ENCODE measurements around the gene ATP5IF1.

DNA sequence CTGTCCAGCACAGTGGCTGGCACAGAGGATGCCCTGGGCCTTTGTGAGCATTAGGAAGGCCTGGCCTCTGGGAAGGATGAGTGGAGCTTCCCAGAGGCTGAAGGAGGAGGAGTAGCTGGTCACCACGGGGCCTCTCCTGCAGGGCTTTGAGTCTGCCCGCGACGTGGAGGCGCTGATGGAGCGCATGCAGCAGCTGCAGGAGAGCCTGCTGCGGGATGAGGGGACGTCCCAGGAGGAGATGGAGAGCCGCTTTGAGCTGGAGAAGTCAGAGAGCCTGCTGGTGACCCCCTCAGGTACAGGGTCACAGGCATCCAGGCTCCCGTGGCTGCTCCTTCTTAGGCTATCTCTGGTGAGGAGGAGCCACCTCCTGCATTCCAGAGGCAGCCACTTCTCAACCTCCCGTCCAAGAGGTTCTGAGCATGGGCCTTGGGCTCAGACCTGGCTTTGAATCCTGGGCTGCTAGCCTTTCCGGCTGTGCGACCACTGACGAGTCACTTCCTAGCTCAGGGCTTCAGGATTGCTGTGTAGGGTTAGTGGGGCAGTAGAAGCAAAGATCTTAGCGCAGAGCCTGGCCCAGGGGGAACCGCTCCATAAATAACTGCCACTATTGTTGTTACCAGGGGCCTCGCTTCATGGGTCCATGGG lies 37.4 kb downstream of the ATP5IF1 start:
- TF ChIP-seq, protein P1, sequence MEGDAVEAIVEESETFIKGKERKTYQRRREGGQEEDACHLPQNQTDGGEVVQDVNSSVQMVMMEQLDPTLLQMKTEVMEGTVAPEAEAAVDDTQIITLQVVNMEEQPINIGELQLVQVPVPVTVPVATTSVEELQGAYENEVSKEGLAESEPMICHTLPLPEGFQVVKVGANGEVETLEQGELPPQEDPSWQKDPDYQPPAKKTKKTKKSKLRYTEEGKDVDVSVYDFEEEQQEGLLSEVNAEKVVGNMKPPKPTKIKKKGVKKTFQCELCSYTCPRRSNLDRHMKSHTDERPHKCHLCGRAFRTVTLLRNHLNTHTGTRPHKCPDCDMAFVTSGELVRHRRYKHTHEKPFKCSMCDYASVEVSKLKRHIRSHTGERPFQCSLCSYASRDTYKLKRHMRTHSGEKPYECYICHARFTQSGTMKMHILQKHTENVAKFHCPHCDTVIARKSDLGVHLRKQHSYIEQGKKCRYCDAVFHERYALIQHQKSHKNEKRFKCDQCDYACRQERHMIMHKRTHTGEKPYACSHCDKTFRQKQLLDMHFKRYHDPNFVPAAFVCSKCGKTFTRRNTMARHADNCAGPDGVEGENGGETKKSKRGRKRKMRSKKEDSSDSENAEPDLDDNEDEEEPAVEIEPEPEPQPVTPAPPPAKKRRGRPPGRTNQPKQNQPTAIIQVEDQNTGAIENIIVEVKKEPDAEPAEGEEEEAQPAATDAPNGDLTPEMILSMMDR (IDR thresholded peaks at IDR 0.05) = no peak
- TF ChIP-seq EZH2 (IDR thresholded peaks at IDR 0.05; ENCODE audit: borderline replicate concordance, insufficient read depth, low read depth, low read length, poor library complexity, severe bottlenecking) = no peak
